ENCODE data around the gene ZNF292. TPM values are rescaled to one million over a fixed set of nuclear protein-coding genes. Genes with fewer than 3 reads are reported as not detected.
"Not testable (repeated sequence)": the region's sequence is repeated elsewhere in the genome, so short reads cannot be mapped to it uniquely, and the experiment has no call there.

ZNF292 gene
- total RNA-seq, 2 donors from 2014 or later: 31.5 to 46.8 TPM

DNA sequence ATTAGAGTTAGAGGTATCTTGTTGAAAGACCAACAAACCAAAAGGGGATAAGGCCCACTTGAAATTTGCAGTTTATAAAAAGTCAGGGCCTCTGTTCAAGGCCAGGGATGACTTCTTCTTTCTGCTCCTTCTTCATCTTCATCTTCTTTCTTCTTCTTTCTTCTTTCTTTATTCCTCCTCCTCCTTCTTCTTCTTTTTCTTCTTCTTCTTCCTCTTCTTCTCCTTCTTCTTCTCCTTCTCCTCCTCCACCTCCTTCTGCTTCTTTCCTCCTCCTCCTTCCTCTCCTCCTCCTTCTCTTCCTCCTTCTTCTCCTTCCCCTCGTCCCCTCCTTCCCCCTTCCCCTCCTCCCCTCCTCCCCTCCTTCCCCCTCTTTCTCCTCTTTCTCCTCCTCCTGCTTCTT lies 18.4 kb upstream of the ZNF292 start:
- H3K9me3 ChIP-seq: no peaks in the 10 kb centered on the region
- TF ChIP-seq, protein P1, sequence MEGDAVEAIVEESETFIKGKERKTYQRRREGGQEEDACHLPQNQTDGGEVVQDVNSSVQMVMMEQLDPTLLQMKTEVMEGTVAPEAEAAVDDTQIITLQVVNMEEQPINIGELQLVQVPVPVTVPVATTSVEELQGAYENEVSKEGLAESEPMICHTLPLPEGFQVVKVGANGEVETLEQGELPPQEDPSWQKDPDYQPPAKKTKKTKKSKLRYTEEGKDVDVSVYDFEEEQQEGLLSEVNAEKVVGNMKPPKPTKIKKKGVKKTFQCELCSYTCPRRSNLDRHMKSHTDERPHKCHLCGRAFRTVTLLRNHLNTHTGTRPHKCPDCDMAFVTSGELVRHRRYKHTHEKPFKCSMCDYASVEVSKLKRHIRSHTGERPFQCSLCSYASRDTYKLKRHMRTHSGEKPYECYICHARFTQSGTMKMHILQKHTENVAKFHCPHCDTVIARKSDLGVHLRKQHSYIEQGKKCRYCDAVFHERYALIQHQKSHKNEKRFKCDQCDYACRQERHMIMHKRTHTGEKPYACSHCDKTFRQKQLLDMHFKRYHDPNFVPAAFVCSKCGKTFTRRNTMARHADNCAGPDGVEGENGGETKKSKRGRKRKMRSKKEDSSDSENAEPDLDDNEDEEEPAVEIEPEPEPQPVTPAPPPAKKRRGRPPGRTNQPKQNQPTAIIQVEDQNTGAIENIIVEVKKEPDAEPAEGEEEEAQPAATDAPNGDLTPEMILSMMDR (IDR thresholded peaks at IDR 0.05): no peak
- DNase-seq (ENCODE audit: low spot score) (no peak), ATAC-seq (ENCODE audit: insufficient number of reproducible peaks, low FRiP score, low read depth) (no peak)
- no peaks in the 10 kb centered on the region for H3K27me3 ChIP-seq (replicated peaks; ENCODE audit: insufficient read depth)
- no peaks in the 10 kb centered on the region for H3K4me1 ChIP-seq (ENCODE audit: control insufficient read depth in 1 of 2, low read depth in 2 of 2)
- no peaks in the 10 kb centered on the region for H3K36me3 ChIP-seq
- no peak overlapping the region for H3K4me3 ChIP-seq
- H3K27ac ChIP-seq: no peak overlapping the region

DNA sequence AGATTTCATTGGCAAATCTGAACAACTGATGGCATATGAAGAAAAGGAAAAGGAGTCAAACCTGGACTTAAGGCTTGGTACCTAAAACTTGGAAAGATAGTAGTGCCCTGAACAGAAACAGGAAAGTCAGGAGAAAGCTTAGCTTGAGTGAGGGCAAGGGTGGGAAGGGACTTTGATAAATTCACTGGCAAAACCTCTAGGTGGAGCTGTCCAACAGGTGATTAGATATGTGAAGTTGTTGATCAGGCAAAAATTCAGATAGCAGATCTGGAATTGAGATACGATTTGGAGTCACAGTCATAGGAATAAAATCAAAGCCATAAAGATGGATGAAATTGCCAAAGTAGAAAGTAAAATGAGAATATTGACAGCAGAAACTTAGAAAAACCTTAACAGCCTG lies 16.1 kb upstream of the ZNF292 start:
- H3K27me3 ChIP-seq (replicated peaks; ENCODE audit: insufficient read depth): no peaks in the 10 kb centered on the region
- H3K4me3 ChIP-seq: no peak overlapping the region
- no peaks in the 10 kb centered on the region for H3K36me3 ChIP-seq
- H3K27ac ChIP-seq: no peak overlapping the region
- no peaks in the 10 kb centered on the region for H3K9me3 ChIP-seq
- DNase-seq (ENCODE audit: low spot score) (no peak), ATAC-seq (ENCODE audit: insufficient number of reproducible peaks, low FRiP score, low read depth) (peak; percentile 50)
- no peaks in the 10 kb centered on the region for H3K4me1 ChIP-seq (ENCODE audit: control insufficient read depth in 1 of 2, low read depth in 2 of 2)
- TF ChIP-seq, protein P1 (IDR thresholded peaks at IDR 0.05): peak; percentile 63

DNA sequence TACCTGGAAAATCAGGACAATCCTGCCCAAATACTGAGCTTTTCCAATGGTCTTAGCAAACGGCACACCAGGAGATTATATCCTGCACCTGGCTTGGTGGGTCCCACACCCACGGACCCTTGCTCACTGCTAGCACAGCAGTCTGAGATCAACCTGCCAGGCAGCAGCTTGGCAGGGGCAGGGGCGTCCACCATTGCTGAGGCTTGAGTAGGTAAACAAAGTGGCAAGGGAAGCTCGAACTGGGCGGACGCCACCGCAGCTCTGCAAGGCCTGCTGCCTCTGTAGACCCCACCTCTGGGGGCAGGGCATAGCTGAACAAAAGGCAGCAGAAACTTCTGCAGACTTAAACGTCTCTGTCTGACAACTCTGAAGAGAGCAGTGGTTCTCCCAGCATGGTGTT lies 15.4 kb upstream of the ZNF292 start:
- H3K4me3 ChIP-seq; H3K36me3 ChIP-seq; H3K9me3 ChIP-seq; H3K27ac ChIP-seq; H3K4me1 ChIP-seq (ENCODE audit: control insufficient read depth in 1 of 2, low read depth in 2 of 2); DNase-seq (ENCODE audit: low spot score); H3K27me3 ChIP-seq (replicated peaks; ENCODE audit: insufficient read depth); ATAC-seq (ENCODE audit: insufficient number of reproducible peaks, low FRiP score, low read depth): not testable (repeated sequence)

DNA sequence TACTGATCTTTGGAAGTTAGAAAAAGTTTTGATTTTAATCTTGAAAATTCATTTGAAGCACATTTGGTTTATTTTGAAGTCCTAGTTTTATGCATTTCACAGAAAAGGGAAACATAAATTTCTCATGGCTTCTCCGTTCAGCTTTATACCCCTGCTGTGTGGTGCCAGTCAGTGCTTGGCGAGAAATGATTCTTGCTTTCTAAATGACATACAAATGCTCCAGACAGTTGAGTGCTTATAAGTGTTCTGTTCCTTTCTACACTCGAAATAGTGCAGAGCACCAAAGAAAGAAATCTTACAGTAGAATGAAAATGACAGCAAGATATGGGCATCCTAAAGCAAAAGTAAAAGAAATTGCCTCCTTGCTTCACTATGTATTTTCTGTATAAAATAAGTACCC lies 9.0 kb upstream of the ZNF292 start:
- Histone ChIP-seq H3K4me3 (no peak overlapping the region), H3K36me3 (no peaks in the 10 kb centered on the region), H3K4me1 (ENCODE audit: control insufficient read depth in 1 of 2, low read depth in 2 of 2) (peaks cover 0 to 4% of the 10 kb centered on the region in 2 donors), H3K27me3 (replicated peaks; ENCODE audit: insufficient read depth) (no peaks in the 10 kb centered on the region), H3K9me3 (no peaks in the 10 kb centered on the region), H3K27ac (no peak overlapping the region)
- ATAC-seq (ENCODE audit: insufficient number of reproducible peaks, low FRiP score, low read depth) (no peak), DNase-seq (ENCODE audit: low spot score) (no peak)
- TF ChIP-seq, protein P1 (IDR thresholded peaks at IDR 0.05): no peak

DNA sequence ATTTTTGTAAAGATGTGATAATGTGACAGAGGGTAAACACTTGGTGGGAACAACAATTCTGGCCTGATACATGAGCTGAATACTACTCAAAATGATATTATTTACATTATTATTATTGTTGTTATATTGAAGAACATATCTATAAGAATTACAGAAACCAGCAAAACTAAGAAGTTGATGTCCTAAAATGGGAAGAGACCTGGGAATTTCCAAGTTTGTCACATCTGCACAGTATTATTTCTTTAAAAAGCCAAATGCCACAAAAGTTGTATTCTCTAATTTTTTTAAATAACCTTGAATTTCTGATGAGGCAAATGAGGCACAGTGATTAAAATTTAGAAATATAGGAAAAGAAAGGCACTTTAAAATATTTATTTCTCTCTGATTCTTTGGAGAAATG lies 5.0 kb upstream of the ZNF292 start:
- Histone ChIP-seq H3K27me3 (replicated peaks; ENCODE audit: insufficient read depth) (no peaks in the 10 kb centered on the region), H3K4me3 (no peak overlapping the region), H3K4me1 (ENCODE audit: control insufficient read depth in 1 of 2, low read depth in 2 of 2) (peaks cover 15 to 25% of the 10 kb centered on the region in 2 donors), H3K36me3 (no peaks in the 10 kb centered on the region), H3K27ac (peak overlapping the region in 1 of 2 donors; percentile 94), H3K9me3 (no peaks in the 10 kb centered on the region)
- TF ChIP-seq, protein P1 (IDR thresholded peaks at IDR 0.05): no peak
- no peak for ATAC-seq (ENCODE audit: insufficient number of reproducible peaks, low FRiP score, low read depth)
- DNase-seq (ENCODE audit: low spot score): no peak

DNA sequence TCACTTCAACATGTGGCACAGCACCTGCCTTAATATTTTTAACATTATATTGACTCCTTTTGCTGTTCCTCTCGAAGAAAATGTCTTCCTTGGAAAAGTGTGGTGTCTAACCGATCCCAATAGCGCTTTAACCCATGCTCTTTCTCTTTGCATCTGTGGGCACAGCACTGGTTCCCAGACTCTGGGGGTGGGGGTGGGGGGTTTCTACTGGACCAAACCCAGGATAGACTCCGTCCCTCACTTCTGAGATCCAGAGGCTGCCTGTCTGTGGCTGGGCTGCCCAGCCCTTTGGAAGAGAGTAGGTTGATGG lies 3.9 kb upstream of the ZNF292 start:
- Histone ChIP-seq H3K4me1 (ENCODE audit: control insufficient read depth in 1 of 2, low read depth in 2 of 2) (peaks cover 15 to 25% of the 10 kb centered on the region in 2 donors), H3K27ac (peak overlapping the region; percentile 93 to 94), H3K4me3 (peak overlapping the region; percentile 79), H3K36me3 (no peaks in the 10 kb centered on the region), H3K9me3 (no peaks in the 10 kb centered on the region), H3K27me3 (replicated peaks; ENCODE audit: insufficient read depth) (no peaks in the 10 kb centered on the region)
- no peak for ATAC-seq (ENCODE audit: insufficient number of reproducible peaks, low FRiP score, low read depth)
- no peak for DNase-seq (ENCODE audit: low spot score)
- TF ChIP-seq, protein P1 (IDR thresholded peaks at IDR 0.05): no peak

All from thoracic aorta (tissue), 2 donors.